OCI-LY3 (cell line): ENCODE results near the gene SRGN.

Experiments used
- H2AFZ ChIP-seq: fragments of 200-600, 300-600 bp; shearing (Covaris generic); 2 replicates; pipeline ENCODE4 v1.6.0; 2014; ENCODE audit warnings: antibody characterized with exemption, low read depth, low read length
- H3K27ac ChIP-seq: fragments of 200-600, 300-600 bp; sonication (generic); 2 replicates; pipeline ENCODE4 v1.5.1; 2014; ENCODE audit warnings: mild to moderate bottlenecking, low read length, moderate library complexity, mixed read lengths
- H3K27me3 ChIP-seq: fragments of 200-600, 300-600 bp; sonication (generic); 2 replicates; pipeline ENCODE4 v1.6.1; 2014; ENCODE audit warnings: low read depth, low read length, mixed read lengths
- H3K36me3 ChIP-seq: fragments of 200-600, 300-600 bp; sonication (generic); replicated peaks from 2 replicates; pipeline ENCODE3; 2014; ENCODE audit warnings: low read depth, low read length, mixed read lengths
- H3K4me1 ChIP-seq: fragments of 300-600, 200-600 bp; sonication (generic); 2 replicates; pipeline ENCODE4 v1.6.1; 2014; ENCODE audit warnings: low read length, mixed read lengths
- H3K4me2 ChIP-seq: fragments of 200-600, 300-600 bp; sonication (generic); 2 replicates; pipeline ENCODE4 v1.6.1; 2014; ENCODE audit warnings: low read length, mixed read lengths
- H3K4me3 ChIP-seq: fragments of 300-600, 200-600 bp; sonication (generic); 2 replicates; pipeline ENCODE4 v1.5.1; 2014; ENCODE audit warnings: antibody characterized with exemption, mild to moderate bottlenecking, low read length, moderate library complexity
- H3K79me2 ChIP-seq: fragments of 300-600, 200-600 bp; shearing (Covaris generic); 2 replicates; pipeline ENCODE4 v1.6.1; 2014; ENCODE audit warnings: mild to moderate bottlenecking, low read length, mixed read lengths
- H3K9ac ChIP-seq: fragments of 300-600, 200-600 bp; shearing (Covaris generic); 2 replicates; pipeline ENCODE4 v1.6.0; 2014; ENCODE audit warnings: mild to moderate bottlenecking, low read length, moderate library complexity
- H3K9me3 ChIP-seq: fragments of 200-600, 300-600 bp; shearing (Covaris generic); 2 replicates; pipeline ENCODE4 v1.6.1; 2014; ENCODE audit warnings: low read length, mixed read lengths; ENCODE audit not compliant: insufficient read depth
- H4K20me1 ChIP-seq: fragments of 200-600, 300-600 bp; sonication (generic); 2 replicates; pipeline ENCODE4 v1.6.1; 2016; ENCODE audit warnings: low read length, mixed read lengths; ENCODE audit not compliant: insufficient read depth
- EZH2phosphoT487 ChIP-seq: fragments of 200-600 bp; shearing (Covaris generic); IDR thresholded peaks from 2 replicates; pipeline ENCODE4 v1.6.1; 2018; ENCODE audit warnings: antibody characterized with exemption, mixed run types, low read depth
- TF ChIP-seq, protein P1 (sequence below): fragments of 200-600, 300-600 bp; sonication (generic); IDR thresholded peaks from 2 replicates; pipeline ENCODE4 v1.5.1; 2014; ENCODE audit warnings: antibody characterized with exemption, low read length, low read depth

Gene SRGN

GRCh38 chr10:69078311-69078710 is 9.6 kb upstream of the SRGN start:
- no peaks in the 10 kb centered on the region for H3K27me3 ChIP-seq
- no peaks in the 10 kb centered on the region for H4K20me1 ChIP-seq
- H3K4me2 ChIP-seq, result no peak overlapping the region
- no peak overlapping the region for H2AFZ ChIP-seq
- no peaks in the 10 kb centered on the region for H3K9me3 ChIP-seq
- H3K9ac ChIP-seq, result no peak overlapping the region
- H3K27ac ChIP-seq, result no peak overlapping the region
- no peak for TF ChIP-seq EZH2phosphoT487
- TF ChIP-seq, protein P1, sequence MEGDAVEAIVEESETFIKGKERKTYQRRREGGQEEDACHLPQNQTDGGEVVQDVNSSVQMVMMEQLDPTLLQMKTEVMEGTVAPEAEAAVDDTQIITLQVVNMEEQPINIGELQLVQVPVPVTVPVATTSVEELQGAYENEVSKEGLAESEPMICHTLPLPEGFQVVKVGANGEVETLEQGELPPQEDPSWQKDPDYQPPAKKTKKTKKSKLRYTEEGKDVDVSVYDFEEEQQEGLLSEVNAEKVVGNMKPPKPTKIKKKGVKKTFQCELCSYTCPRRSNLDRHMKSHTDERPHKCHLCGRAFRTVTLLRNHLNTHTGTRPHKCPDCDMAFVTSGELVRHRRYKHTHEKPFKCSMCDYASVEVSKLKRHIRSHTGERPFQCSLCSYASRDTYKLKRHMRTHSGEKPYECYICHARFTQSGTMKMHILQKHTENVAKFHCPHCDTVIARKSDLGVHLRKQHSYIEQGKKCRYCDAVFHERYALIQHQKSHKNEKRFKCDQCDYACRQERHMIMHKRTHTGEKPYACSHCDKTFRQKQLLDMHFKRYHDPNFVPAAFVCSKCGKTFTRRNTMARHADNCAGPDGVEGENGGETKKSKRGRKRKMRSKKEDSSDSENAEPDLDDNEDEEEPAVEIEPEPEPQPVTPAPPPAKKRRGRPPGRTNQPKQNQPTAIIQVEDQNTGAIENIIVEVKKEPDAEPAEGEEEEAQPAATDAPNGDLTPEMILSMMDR, result no peak
- 0 out of 2 replicates have a peak, but pooled peaks cover under 1% of the 10 kb centered on the region for H3K4me1 ChIP-seq
- H3K36me3 ChIP-seq, result no peaks in the 10 kb centered on the region
- no peaks in the 10 kb centered on the region for H3K79me2 ChIP-seq
- H3K4me3 ChIP-seq, result no peak overlapping the region

DNA sequence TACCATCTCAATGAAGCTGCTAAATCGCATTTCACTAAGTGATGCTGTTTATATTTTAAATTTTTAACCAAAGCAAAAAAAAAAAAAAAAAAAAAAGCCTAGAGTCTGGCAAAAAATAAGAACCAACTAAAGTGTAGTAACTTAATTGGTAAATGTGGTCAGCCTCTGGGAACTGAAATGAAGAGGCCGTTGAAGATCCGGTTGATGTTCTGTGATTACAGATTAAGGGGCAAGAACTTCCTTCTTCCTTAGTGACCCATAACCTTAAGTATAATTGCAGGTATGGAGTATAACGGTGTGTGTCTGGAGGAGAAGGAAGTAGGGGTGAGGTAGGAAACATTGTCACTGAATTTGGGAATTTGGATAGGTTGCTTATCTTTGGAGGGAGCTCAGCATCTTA is 7.7 kb upstream of the SRGN start:
- TF ChIP-seq EZH2phosphoT487, result no peak
- TF ChIP-seq, protein P1, result no peak
- H3K9me3 ChIP-seq, result no peaks in the 10 kb centered on the region
- no peaks in the 10 kb centered on the region for H3K27me3 ChIP-seq
- no peak overlapping the region for H3K4me2 ChIP-seq
- H3K27ac ChIP-seq, result no peak overlapping the region
- H3K79me2 ChIP-seq, result no peaks in the 10 kb centered on the region
- no peak overlapping the region for H3K9ac ChIP-seq
- 0 out of 2 replicates have a peak, but pooled peaks cover 2% of the 10 kb centered on the region for H3K4me1 ChIP-seq
- H4K20me1 ChIP-seq, result no peaks in the 10 kb centered on the region
- no peak overlapping the region for H3K4me3 ChIP-seq
- no peak overlapping the region for H2AFZ ChIP-seq
- H3K36me3 ChIP-seq, result no peaks in the 10 kb centered on the region

- peaks cover 30% of the 10 kb centered on the region for H3K79me2 ChIP-seq
- TF ChIP-seq, protein P1, result no peak
- no peak for TF ChIP-seq EZH2phosphoT487
- H2AFZ ChIP-seq, result peak overlapping the region; percentile 31; the same call in 1 of the 2 replicates
- no peak overlapping the region for H3K27ac ChIP-seq
- H3K4me2 ChIP-seq, result peak overlapping the region; percentile 27; the same call in 1 of the 2 replicates
- H4K20me1 ChIP-seq, result peaks cover 12% of the 10 kb centered on the region; the same call in 1 of the 2 replicates
- H3K4me3 ChIP-seq, result no peak overlapping the region
- H3K36me3 ChIP-seq, result peaks cover 13% of the 10 kb centered on the region
- no peaks in the 10 kb centered on the region for H3K27me3 ChIP-seq
- H3K9me3 ChIP-seq, result no peaks in the 10 kb centered on the region
- peaks cover 38% of the 10 kb centered on the region for H3K4me1 ChIP-seq
- no peak overlapping the region; the same call in 1 of the 2 replicates for H3K9ac ChIP-seq
Measured at GRCh38 chr10:69086001-69086509, 1.8 kb upstream of the SRGN start.

DNA sequence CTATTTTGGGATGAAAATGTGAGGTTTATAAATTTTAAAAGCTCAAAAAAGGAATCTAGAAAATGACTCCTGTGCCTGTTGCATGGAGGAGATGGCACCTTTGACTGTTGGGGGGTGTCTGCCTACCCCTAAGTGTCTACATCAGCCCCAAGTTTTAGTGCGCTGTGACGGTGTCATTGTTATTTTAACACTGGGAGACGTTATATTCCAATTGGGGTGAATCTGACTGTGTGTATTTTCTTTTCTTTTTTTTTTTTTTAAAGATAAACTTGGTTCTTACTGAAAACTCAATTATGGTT is 517 bp downstream of the SRGN start:
- H3K27me3 ChIP-seq, result no peaks in the 10 kb centered on the region
- peaks cover 21% of the 10 kb centered on the region; the same call in 1 of the 2 replicates for H4K20me1 ChIP-seq
- peak overlapping the region; percentile 98 for H3K9ac ChIP-seq
- H2AFZ ChIP-seq, result 0 out of 2 replicates have a peak overlapping the region, but pooled peaks have one; percentile 12
- peak overlapping the region; percentile 97 for H3K4me3 ChIP-seq
- peak overlapping the region; percentile 90 for H3K4me2 ChIP-seq
- H3K27ac ChIP-seq, result peak overlapping the region; percentile 100
- no peaks in the 10 kb centered on the region for H3K9me3 ChIP-seq
- TF ChIP-seq, protein P1, result no peak
- TF ChIP-seq EZH2phosphoT487, result no peak
- H3K4me1 ChIP-seq, result peaks cover 49% of the 10 kb centered on the region
- peaks cover 43% of the 10 kb centered on the region for H3K79me2 ChIP-seq
- H3K36me3 ChIP-seq, result peaks cover 13% of the 10 kb centered on the region
